Measurements from ENCODE around the gene CCDC85A.
A peak's percentile ranks its signal among the peaks of the same experiment; 100 is the strongest.

Gene CCDC85A

DNA sequence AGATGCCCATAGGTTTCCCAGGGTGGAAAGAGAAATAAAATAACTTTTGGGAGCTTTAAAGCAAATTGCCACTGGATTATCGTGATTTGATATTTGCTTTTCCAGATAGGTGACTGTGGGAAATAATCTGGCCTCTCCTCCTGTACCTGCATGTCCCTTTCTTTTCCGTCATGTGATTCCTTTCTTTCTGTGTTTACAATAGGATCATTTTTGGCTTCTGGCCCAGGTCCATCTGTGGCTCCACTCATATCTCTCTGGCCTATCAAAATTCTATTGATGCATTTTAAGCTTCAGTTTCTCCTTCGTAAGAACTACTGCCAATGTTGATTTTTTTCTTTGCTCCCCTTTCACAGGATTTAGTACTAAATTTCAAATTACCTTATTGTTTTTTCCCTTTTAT lies 153.6 kb downstream of the CCDC85A start:
- H3K4me3 ChIP-seq (ENCODE audit: low read depth, low read length) = no peak overlapping the region
- DNase-seq (ENCODE audit: low read depth) = no peak

DNA sequence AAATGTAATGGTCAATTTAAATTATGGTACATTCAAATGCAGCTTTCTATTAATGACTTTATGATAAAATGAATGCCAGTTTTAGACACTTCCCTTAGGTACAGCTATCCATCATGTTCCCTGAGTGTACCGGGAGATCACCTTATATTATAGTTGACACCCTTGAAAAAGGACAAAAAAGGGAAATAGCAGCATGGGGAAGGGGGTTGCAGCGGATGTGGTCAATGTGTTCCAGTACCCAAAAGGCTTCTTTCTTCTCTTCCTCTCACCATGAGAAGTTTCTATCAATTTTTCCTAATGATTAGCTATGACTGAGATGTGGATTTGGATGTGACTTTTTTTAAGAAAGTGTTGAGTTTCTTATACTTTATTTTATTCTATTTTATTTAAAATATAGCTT lies 154.4 kb downstream of the CCDC85A start:
- no peak overlapping the region for H3K4me3 ChIP-seq (ENCODE audit: low read depth, low read length)
- DNase-seq (ENCODE audit: low read depth) = no peak

DNA sequence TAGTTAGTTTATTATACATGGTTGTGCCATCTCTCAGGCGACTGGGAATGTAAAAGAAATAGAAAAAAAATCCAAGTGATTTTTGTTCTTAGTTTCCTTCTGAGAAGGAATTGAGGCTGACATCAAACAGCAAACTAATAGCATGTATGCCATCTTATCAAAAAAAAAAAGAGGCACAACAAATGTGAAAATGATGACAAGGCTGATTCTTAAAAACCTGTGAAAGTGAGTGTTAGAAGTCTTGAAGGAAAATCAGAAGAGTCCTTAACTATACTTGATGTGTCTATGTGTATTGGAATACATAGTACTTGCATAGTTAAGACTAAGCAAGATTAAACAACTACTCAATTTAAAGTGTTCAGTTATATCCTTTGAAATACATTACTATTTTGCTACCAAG lies 161.0 kb downstream of the CCDC85A start:
- no peak for DNase-seq (ENCODE audit: low read depth)
- no peak overlapping the region for H3K4me3 ChIP-seq (ENCODE audit: low read depth, low read length)

DNA sequence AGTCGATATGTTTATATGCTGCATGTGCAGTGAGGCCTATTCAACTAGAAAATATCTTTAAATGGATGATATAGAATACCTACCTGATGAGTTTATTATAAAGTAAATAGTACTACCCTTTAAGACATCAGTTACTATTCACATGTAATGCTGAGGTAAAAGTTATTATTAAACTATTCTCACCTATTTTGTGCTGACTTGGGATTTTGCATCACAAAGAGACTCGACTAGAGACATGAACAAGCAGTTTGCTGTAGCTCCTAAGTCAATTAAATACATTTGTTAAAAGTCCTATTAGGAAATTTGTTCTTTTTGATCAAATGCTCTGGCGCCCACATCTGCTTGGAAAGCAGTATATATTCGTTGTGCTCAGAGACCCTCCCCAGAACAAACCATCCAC lies 164.1 kb downstream of the CCDC85A start:
- no peak overlapping the region for H3K4me3 ChIP-seq (ENCODE audit: low read depth, low read length)
- no peak for DNase-seq (ENCODE audit: low read depth)

DNA sequence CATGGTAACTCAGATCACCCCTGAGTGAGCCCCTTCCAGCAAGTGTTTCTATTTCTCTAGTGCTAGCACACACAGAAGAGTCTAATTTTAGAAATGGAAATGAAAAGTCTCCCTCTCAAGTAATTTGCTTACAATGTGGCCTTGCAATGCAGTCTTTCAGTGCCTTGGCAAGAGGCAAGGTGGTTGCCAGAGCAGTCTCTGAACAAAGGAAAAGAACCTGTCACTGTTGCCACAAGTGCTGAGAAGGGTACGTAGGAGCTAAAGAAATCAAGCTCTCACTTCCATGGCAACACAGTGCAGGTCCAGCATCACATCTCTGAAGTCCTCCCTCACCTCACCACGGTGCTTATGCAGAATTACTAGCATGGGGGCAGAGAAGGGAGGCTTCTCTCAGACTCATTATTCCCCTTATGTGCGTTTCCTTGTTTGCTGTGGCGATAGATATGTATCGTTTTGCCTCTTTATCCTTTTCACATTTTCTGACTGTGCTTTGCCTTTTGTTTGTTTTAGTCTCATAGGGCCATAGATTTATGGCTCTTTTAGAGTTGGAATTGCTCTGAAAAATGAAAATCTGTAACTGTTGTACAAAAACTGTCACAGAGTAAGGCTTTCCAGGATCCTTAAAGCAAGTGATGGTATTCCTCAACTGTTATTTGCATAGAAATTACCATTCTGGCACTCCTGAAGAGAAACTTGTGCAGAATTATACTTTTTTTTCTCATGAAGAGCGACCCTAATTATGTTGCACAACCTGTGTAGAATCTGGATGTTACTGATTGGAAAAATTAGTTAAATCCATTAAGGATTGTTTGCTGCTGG lies 164.8 kb downstream of the CCDC85A start:
- no peak overlapping the region for H3K4me3 ChIP-seq (ENCODE audit: low read depth, low read length)
- no peak for DNase-seq (ENCODE audit: low read depth)

DNA sequence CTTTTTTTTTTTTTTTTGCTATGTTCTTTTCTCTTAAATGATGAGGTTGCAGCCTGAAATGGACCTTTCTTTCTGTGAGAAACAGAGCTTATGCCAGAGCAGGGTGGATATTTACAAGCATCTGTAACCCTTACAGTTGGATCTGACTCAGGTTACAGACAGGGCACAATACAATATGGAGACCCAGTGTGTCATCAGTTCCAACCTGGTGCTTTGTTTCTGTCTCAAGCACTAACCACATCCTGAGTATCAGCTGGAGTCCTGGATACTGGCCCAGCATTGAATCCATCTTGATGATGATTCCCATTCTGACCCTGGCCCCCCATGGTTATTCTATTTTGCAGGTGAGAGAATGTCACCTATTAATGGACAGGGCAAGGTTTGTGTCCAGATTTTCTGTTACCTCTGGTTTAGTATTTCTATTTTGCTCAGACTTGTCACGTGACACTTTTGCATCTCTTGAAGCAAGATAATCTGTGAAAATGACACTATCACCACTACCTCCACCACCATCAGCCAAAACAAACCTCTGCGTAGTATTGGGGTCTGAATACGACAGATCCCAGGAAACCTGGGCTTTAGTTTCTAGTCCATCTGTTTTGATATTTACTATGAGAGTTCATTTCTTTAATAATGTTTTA lies 174.0 kb downstream of the CCDC85A start:
- DNase-seq (ENCODE audit: low read depth) = peak; percentile 26
- H3K4me3 ChIP-seq (ENCODE audit: low read depth, low read length) = no peak overlapping the region

DNA sequence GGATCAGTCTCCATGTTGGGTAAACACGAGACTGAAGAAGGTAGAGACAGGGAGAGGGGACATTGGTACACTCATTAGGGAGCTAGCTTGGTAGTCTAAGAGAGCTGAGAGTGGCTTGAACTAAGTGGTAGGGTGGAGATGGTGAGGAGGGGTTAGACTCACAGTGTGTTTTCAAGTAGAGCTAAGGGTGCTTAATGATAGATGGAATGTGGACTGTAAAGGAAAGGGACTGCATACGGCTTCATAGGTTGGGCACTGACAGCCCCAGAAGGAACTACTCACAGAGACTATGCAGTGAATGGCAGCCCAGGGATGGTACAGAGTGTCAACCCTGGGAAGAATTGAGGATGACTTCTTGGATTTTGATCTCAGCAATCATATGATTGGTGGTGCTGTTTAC lies 178.1 kb downstream of the CCDC85A start:
- no peak overlapping the region for H3K4me3 ChIP-seq (ENCODE audit: low read depth, low read length)
- DNase-seq (ENCODE audit: low read depth) = no peak

DNA sequence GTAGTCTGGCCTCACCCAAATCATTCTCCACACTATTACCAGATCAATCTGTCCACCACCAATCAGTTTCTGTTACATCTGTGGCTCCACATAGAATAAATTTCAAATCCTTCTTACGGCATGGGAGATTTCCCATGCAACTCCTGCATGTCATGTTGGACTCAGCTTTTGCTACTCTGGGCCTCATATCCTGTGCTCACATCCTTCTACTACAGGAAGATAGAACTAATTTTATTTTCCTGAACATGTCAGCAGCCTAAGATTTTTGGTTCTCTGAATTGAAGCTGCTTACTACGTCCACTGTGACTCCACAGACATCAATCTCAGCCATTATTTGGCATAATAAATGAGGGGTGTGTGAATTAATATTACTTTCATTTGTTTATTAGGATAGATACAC lies 181.1 kb downstream of the CCDC85A start:
- H3K4me3 ChIP-seq (ENCODE audit: low read depth, low read length) = no peak overlapping the region
- DNase-seq (ENCODE audit: low read depth) = no peak

DNA sequence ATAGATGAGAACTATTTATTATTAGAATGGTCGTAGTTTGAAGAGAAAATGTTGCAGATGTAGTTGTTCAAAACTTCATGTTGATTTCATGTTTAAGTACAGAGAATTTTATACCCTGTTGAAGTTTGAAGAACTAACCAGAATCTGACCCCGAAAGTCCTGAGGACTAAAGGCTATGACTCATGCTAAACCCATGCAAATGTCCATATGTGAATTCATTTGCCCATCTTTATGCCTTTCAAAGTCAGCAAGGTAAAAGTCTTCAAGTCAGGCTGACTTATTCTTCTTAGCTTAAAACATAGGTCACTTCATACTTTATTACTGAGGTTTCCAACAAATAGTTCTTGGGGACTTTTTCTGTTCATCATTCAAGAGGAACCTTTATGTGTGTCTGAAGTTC lies 185.5 kb downstream of the CCDC85A start:
- no peak overlapping the region for H3K4me3 ChIP-seq (ENCODE audit: low read depth, low read length)
- DNase-seq (ENCODE audit: low read depth) = peak; percentile 19

DNA sequence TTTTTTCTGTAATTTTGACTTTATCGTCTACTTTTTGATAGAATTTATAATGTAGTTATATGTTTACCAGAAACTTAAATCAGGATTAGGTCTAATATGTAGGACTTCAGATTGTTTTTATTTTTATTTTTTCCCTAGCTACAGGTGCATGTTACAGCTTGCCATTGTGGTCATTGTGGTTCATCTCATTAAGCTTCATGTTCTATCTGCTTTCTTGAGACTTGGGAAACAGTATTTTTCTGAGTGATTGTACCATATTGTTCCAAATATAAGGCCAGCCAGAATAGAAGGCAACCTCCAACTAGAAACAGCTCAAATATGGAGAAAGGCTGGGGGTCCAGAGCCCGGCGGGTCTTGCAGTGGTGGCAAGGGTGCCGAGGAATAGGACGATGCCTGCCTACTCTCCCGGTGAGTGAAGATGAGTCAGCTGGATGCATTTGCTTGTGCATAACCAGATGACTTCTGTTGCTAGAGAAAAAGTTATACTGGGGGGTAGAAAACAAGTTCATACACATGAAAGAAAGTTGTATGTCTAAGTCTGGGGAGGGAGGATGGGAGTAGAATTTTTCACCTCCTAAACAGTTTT lies 188.4 kb downstream of the CCDC85A start:
- no peak for DNase-seq (ENCODE audit: low read depth)
- no peak overlapping the region for H3K4me3 ChIP-seq (ENCODE audit: low read depth, low read length)

DNA sequence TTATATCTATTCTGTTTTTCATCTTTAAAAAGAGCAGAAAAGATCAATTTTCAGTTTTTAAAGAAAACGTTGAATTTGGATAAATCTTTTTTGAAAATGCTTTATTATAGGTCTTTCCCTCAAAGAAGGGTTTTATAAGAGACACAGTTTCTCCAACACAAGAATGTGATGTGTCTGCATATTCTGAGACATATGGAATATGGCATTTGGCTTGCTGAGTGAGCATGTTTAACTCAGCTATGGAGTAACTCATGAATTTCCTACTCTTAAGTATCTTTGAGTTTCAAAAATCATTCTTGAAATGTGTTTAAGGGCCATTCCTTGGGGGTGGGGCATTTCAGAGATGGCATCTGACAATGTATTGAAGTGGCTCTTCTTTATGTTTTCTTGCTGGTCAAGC lies 191.5 kb downstream of the CCDC85A start:
- no peak for DNase-seq (ENCODE audit: low read depth)
- no peak overlapping the region for H3K4me3 ChIP-seq (ENCODE audit: low read depth, low read length)

DNA sequence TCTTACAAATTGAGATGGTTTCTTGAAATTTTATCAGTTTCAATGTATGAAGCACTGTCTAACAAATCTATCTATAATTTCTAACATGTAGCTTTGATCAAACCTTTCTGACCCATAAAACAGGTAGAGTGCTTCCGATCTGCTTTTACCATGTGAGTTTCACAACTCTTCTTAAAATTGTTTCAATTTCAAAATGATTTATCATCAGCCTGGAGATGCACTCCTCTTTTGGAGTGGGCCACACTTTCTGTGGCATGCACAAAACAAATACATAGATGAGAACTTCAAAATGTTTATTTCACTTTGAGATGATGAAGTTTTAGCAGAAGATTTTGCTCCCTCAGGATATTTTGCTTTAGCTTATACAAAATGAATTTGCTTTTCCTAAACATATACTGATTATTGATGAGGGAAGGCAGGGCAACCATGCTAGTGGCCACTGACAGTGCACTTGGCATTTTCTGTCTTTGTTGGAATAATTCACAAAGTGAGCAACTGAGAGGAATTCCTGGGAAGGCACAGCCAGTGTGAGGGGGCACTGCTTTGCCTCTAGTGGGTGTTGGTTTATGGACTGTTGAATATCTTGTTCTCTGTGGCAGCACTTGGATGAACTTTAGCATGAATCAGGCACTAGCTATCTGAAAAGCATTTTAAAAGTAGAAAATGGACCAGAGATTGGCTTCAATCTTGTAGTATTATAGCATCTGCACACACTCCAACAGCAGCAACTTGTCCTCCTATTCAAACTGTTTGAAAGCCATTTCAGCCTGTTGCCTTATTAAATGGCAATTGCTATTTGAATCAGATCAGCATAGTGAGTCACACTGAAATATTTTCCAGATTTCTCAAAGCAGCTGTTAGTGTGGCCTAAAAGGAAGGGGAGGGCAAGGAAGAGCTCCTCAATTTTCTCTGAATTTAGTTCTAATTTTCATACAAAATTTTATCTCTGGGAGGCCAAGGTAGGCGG lies 193.2 kb downstream of the CCDC85A start:
- DNase-seq (ENCODE audit: low read depth) = no peak

DNA sequence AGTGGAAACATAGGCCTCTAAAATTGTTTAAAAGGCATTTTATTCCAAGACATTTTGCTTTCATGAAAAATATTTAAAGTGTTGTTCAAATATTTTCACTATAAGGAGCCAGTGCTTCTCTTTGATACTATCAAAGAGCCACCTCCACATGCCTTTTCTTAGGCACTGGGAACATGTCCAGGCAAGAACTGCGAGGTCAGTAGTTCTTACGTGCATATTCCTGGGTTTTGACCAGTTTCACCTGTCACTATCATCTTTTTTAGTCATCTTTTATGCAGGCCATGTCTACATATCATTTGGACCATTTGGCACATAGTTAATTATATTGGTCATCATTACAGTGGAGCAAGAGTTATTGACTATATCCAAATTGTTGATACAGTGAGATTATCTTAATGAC lies 195.3 kb downstream of the CCDC85A start:
- DNase-seq (ENCODE audit: low read depth) = no peak
- H3K4me3 ChIP-seq (ENCODE audit: low read depth, low read length) = no peak overlapping the region

More for the DNA sequence above, 193.2 kb downstream of the CCDC85A start:
- no peak overlapping the region for H3K4me3 ChIP-seq (ENCODE audit: low read depth, low read length)

DNA sequence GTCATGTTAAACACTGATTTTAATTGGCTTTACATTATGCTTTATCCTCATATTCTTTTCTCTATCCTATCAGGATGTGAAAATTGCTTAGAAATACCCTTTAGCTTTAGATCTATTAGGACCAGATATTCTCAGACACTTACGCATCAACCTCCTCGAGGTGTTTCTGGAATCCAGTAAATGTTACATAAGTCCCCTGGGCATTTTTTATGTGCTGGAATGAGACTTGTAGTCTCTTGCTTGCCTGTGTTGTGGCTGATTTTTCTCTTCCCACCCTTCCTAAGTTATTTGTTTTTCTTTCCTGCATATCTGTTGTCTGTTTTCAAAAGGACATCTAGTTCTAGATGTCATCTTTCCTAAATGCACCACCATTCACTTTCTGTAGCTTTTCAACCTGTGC lies 197.1 kb downstream of the CCDC85A start:
- peak; percentile 25 for DNase-seq (ENCODE audit: low read depth)
- H3K4me3 ChIP-seq (ENCODE audit: low read depth, low read length) = no peak overlapping the region

DNA sequence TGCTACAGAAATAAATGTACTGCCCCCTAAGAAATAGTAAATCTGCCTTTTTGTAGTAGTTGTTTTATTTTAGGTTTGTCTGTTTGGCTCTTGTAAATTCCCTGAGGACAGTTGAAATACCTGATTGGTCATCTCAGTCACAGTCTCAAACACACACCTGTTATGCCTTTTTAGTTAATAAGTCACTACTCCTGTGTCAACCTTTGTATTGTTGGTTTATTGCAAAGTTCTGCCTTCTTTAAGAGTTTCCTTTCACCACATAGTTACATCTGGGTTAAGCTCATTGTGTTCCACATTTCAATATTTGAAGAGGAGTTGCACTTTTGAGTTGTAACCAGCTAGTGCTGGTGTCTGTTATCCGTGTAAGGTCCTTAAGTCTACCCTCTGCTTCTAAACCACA lies 198.7 kb downstream of the CCDC85A start:
- H3K4me3 ChIP-seq (ENCODE audit: low read depth, low read length) = no peak overlapping the region
- no peak for DNase-seq (ENCODE audit: low read depth)

DNA sequence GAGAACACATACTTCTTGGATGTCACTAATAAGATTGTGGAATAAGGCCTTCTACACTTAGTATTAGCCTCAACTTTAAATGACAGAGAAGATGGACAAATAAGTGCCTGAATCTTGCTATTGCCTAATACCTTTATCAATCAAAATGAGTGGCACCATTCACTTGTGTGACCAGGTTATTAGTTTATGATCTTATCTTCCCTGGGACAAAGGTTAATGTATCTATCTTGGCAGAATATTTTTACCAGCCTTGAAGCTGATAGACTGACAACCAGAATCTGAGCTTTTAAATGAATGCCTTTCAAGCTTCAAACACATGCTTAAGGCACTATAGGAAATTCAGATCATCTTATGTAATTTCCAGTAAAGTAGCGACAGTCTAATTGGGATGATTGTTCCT lies 202.9 kb downstream of the CCDC85A start:
- no peak overlapping the region for H3K4me3 ChIP-seq (ENCODE audit: low read depth, low read length)
- no peak for DNase-seq (ENCODE audit: low read depth)

DNA sequence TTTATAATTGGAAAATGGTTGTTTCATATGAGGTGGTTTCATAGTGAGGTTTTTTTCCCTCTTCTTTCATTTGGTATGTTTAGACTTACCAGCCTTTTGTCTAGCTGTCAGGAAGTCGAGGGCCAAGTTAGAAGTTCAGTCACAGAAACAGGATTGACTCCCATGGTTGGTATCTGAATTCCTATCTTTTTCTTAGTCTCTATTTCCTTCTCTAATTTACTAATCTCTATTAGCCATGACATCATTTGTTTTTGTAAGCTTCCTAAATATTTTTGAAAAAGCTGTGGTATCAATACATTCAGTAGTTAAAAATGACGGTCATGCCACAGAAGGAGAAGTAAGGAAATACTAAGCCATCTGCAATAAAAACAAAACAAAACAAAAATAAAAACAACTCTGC lies 206.9 kb downstream of the CCDC85A start:
- no peak overlapping the region for H3K4me3 ChIP-seq (ENCODE audit: low read depth, low read length)
- DNase-seq (ENCODE audit: low read depth) = no peak

DNA sequence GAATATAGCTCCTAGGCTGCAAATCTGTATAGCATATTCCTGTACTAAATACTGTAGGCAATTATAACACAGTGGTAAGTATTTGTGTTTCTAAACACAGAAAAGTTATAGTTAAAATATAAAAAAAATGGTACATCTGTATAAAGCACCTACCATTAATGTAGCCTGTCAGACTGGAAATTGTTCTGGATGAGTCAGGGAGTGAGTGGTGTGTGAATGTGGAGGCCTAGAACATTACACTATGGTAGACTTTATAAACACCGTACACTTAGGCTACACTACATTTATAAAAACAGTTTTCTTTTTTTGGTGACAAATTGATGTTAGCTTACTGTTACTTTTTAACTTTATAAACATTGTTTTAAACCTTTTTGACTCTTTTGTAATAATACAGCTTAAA lies 226.3 kb downstream of the CCDC85A start:
- no peak overlapping the region for H3K4me3 ChIP-seq (ENCODE audit: low read depth, low read length)
- peak; percentile 11 for DNase-seq (ENCODE audit: low read depth)

DNA sequence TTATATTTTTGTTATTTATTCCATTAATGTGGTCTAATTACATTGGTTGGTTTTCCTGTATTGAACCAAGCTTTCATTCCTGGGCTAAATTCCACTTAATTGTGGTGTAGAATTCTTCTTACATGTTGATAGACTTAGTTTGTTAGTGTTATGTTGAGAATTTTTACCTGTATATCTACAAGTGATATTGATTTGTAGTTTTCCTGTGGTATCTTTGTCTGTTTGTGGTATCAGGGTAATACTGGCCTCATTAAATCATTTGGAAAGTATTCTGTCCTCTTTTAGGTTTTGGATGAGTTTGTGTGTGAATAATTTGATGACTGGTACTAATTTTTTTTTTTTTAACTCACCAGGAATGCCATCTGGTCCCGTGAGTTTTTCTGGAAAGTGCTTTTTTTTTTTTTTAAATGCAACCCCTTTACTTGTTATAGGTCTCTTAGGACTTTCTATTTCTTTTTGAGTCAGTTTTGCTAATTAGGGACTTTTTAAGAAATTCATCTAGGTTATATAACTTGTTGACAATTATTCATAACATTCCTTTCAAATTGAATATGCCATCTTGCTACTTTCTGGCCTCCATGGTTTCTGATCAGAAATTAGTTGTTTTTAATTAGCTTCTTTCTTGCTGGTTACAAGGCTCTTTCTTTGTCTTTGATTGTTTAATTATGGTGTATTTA lies 232.8 kb downstream of the CCDC85A start:
- no peak for DNase-seq (ENCODE audit: low read depth)
- no peak overlapping the region for H3K4me3 ChIP-seq (ENCODE audit: low read depth, low read length)

Data from skeletal muscle cell (primary cell).